Calu3 (cell line): ENCODE results near the gene RIPK4. TPM values are rescaled to one million over a fixed set of nuclear protein-coding genes. Genes with fewer than 3 reads are reported as not detected.

ENCODE experiments used
- BruUV-seq: library from RNA; stranded (reverse); fragments of 400-500 nt; replicated peaks from 2 replicates; lab custom pipeline; 2021; lab: Mats Ljungman, UMichigan
- CTCF ChIA-PET: fragments of 300-600 bp; sonication (Branson Sonifier 250); formaldehyde crosslinking; loops from one replicate; lab custom pipeline; 2022; ENCODE audit warnings: antibody characterized with exemption; lab: Charles Lee
- DNase-seq: peaks from one replicate; pipeline ENCODE4 v3.0.0; 2022
- H3K27ac Mint-ChIP-seq: one replicate; pipeline ENCODE4 v1.8.0; 2022; ENCODE audit warnings: mixed read lengths; ENCODE audit not compliant: unreplicated experiment
- H3K27me3 Mint-ChIP-seq: one replicate; pipeline ENCODE4 v1.8.0; 2022; ENCODE audit warnings: mixed read lengths; ENCODE audit not compliant: unreplicated experiment
- H3K36me3 Mint-ChIP-seq: one replicate; pipeline ENCODE4 v1.8.0; 2022; ENCODE audit warnings: mild to moderate bottlenecking, moderate library complexity, mixed read lengths; ENCODE audit not compliant: insufficient read depth, unreplicated experiment
- H3K4me1 Mint-ChIP-seq: one replicate; pipeline ENCODE4 v1.8.0; 2022; ENCODE audit warnings: mild to moderate bottlenecking, low read depth, mixed read lengths; ENCODE audit not compliant: unreplicated experiment
- H3K4me3 Mint-ChIP-seq: one replicate; pipeline ENCODE4 v1.8.0; 2022; ENCODE audit warnings: mild to moderate bottlenecking, low read depth, moderate library complexity, mixed read lengths; ENCODE audit not compliant: unreplicated experiment
- H3K9me3 Mint-ChIP-seq: one replicate; pipeline ENCODE4 v1.8.0; 2022; ENCODE audit warnings: low read depth, mixed read lengths; ENCODE audit not compliant: unreplicated experiment
- intact Hi-C: fragments of 100-400 bp; cut with micrococcal nuclease; formaldehyde crosslinking; loops from one replicate; pipeline ENCODE4 v1.10.0; 2022; ENCODE audit not compliant: unreplicated experiment
- total RNA-seq: library from RNA; stranded (reverse); gene quantifications from 2 replicates; pipeline ENCODE4 v1.2.3, GENCODE V29; 2022
- TF ChIP-seq, protein P1 (sequence below): fragments of 200-600 bp; IDR thresholded peaks from one replicate; pipeline ENCODE4 v1.8.0; 2022; ENCODE audit warnings: antibody characterized with exemption; ENCODE audit not compliant: unreplicated experiment

Gene RIPK4
- total RNA-seq, 1 experiment from 2014 or later: 30.3 TPM

DNA sequence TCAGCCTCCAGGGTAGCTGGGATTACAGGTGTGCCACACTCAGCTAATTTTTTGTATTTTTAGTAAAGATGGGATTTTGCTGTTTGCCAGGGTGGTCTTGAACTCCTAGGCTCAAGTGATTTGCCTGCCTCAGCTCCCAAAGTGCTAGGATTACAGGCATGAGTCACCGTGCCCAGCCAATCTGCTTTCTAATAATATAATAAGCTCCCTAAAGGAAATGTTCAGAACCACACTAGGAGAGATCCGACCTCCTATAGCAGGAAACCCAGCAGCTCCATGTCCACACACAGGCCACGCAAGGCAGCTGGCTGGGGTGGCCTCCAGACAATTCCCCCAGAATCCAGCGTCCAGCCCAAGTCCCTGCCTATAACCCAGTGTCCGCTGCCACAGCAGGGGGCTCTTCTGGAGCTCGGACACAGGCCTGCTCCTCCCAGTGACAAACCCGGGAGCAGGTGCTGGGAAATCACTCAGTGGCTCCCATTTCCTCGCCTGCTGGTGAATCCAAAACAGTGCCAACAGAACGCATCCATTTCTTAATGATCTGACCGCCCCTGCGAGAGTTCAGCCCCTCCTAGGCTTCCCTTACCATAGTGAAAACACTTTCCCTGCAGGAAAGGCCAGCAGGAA lies 7.5 kb downstream of the RIPK4 start:
- H3K4me3 Mint-ChIP-seq: peak overlapping the region; percentile 76
- no peaks in the 10 kb centered on the region for H3K9me3 Mint-ChIP-seq
- no peak overlapping the region for H3K27ac Mint-ChIP-seq
- intact Hi-C loops: no loop called here
- H3K36me3 Mint-ChIP-seq: peaks cover 72% of the 10 kb centered on the region
- no TSS peak for BruUV-seq
- DNase-seq: no peak
- no peaks in the 10 kb centered on the region for H3K27me3 Mint-ChIP-seq
- CTCF ChIA-PET: interaction anchor here (0.8 kb wide), 1 partner anchor 9 kb away, joined by 3 read pairs; no protein-coding TSS in a partner anchor
- TF ChIP-seq, protein P1, sequence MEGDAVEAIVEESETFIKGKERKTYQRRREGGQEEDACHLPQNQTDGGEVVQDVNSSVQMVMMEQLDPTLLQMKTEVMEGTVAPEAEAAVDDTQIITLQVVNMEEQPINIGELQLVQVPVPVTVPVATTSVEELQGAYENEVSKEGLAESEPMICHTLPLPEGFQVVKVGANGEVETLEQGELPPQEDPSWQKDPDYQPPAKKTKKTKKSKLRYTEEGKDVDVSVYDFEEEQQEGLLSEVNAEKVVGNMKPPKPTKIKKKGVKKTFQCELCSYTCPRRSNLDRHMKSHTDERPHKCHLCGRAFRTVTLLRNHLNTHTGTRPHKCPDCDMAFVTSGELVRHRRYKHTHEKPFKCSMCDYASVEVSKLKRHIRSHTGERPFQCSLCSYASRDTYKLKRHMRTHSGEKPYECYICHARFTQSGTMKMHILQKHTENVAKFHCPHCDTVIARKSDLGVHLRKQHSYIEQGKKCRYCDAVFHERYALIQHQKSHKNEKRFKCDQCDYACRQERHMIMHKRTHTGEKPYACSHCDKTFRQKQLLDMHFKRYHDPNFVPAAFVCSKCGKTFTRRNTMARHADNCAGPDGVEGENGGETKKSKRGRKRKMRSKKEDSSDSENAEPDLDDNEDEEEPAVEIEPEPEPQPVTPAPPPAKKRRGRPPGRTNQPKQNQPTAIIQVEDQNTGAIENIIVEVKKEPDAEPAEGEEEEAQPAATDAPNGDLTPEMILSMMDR: no peak
- peaks cover 45% of the 10 kb centered on the region for H3K4me1 Mint-ChIP-seq

DNA sequence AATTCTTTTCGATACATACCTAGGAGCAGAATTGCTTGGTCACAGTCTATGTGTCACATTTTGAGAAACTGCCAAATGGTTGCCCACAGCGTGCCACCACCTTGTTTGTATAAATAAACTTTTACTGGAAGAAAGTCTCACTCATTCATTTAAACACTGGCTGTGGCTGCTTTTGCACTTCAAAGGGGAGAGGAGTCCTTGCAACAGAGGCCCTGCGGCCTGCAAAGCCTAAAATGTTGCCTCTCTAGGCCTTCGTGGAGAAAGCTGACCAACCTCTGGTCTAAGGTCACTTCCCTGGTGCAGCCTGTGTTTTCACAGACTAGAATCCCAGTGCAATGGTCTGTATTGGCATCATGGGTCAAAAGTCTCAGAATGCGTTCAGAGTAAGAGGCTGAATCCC lies 8.3 kb downstream of the RIPK4 start:
- no peaks in the 10 kb centered on the region for H3K9me3 Mint-ChIP-seq
- BruUV-seq: no TSS peak
- TF ChIP-seq, protein P1: no peak
- peak overlapping the region; percentile 17 for H3K27ac Mint-ChIP-seq
- H3K4me1 Mint-ChIP-seq: peaks cover 46% of the 10 kb centered on the region
- intact Hi-C loops: no loop called here
- no peaks in the 10 kb centered on the region for H3K27me3 Mint-ChIP-seq
- DNase-seq: no peak
- CTCF ChIA-PET: interaction anchor here (0.8 kb wide), 1 partner anchor 10 kb away, joined by 3 read pairs; no protein-coding TSS in a partner anchor
- no peak overlapping the region for H3K4me3 Mint-ChIP-seq
- peaks cover 73% of the 10 kb centered on the region for H3K36me3 Mint-ChIP-seq

DNA sequence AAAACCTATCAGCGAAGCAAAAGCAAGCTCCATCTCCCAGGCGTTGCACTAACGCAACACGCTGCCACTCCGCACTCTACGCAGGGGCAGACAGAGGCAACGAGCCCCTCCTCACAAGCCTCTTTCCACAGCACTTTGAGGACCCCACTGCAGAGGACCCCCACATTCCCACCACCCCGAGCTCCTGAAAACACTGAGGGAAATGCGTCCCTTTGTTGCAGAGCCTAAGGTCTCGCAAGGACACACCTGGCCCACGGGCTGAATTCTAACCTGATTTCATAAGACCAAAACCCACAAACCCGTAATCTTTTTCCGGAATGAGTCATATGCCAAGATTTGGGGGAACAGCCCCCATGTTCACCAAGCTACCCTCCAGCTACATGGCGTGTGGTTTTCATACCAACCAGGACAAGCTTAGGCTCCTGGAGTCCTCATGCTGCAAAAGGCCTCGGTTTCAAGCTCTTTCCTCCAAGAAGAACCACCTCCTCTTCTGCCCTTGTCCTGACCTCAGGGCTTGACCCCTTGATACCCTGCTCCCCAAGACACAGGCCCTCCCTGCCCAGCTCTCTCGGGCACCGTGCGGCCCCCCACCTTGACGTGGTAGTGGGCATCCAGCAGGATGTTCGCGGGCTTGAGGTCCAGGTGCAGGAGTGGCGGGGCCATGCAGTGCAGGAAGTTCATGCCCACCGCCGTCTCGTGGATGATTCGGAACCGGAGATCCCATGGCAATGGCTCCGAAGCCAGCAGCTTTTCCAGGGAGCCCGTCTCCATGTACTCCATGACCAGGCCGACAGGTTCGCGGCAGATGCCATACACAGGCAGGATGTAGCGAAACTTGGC lies 10.7 kb downstream of the RIPK4 start:
- Mint-ChIP-seq H3K4me1 (peaks cover 54% of the 10 kb centered on the region), H3K36me3 (peaks cover 73% of the 10 kb centered on the region), H3K9me3 (no peaks in the 10 kb centered on the region), H3K4me3 (no peak overlapping the region), H3K27ac (no peak overlapping the region), H3K27me3 (no peaks in the 10 kb centered on the region)
- no peak for DNase-seq
- intact Hi-C loops: no loop called here
- TF ChIP-seq, protein P1: no peak
- no TSS peak for BruUV-seq
- CTCF ChIA-PET: no interaction called here

DNA sequence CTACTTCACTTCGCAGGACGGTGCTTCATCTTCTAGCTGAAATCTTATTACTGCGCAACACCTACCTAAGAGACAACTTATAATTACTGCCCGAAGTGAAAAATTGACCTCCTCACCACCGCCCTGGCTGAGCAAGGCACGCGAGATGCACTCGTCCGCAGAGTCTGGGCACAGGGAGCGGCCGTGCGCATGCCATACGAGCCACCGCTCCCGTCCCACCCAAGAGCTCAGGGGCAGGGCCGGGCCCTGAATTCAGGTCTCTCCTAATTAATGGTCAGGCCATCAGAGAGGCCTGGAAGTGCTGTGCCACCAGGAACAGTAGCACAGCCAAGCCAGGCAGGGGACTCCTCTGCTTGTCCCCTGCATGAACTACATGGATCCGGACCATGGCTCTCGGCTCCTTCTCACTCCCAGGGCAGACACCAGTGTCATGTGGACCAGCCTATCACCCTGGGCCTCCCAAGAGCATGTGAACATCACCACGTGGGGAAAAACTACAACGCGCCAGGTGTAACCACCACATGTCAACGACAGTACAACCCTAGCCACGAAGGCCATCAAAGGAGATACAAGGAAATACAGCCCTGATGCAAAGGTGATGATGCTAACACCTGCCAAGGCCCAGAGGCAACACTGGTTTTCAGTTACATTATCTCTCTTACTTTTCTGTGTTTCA lies 11.5 kb downstream of the RIPK4 start:
- Mint-ChIP-seq H3K4me1 (peaks cover 51% of the 10 kb centered on the region), H3K9me3 (no peaks in the 10 kb centered on the region), H3K27me3 (no peaks in the 10 kb centered on the region), H3K27ac (no peak overlapping the region), H3K4me3 (no peak overlapping the region), H3K36me3 (peaks cover 72% of the 10 kb centered on the region)
- no TSS peak for BruUV-seq
- TF ChIP-seq, protein P1: no peak
- intact Hi-C loops: no loop called here
- CTCF ChIA-PET: no interaction called here
- no peak for DNase-seq
